Measurements from ENCODE around the gene CHKA. TPM values are rescaled to one million over a fixed set of nuclear protein-coding genes. Genes with fewer than 3 reads are reported as not detected.

Gene CHKA
- total RNA-seq, 2 experiments from 2014 or later: 6.1 to 6.6 TPM

GRCh38 chr11:68120273-68121066 lies 718 bp downstream of the CHKA start:
- ChIA-PET POLR2A (no interaction called here), CTCF (no interaction called here)
- no peaks in the 10 kb centered on the region for H3K27me3 Mint-ChIP-seq
- peaks cover 2% of the 10 kb centered on the region for H3K36me3 Mint-ChIP-seq
- DNase-seq: peak; percentile 56
- no peaks in the 10 kb centered on the region for H3K9me3 Mint-ChIP-seq
- H3K27ac Mint-ChIP-seq: no peak overlapping the region
- intact Hi-C loops (cut with micrococcal nuclease): loop anchor here (5.0 kb wide), 1 partner anchor 87 kb away; no protein-coding TSS in a partner anchor
- peaks cover 6% of the 10 kb centered on the region for H3K4me1 Mint-ChIP-seq (ENCODE audit: low read depth)
- peak overlapping the region; percentile 72 for H3K4me3 Mint-ChIP-seq

GRCh38 chr11:68118706-68119448 lies 2.3 kb downstream of the CHKA start:
- Mint-ChIP-seq H3K4me3 (peak overlapping the region; percentile 8), H3K36me3 (peaks cover 2% of the 10 kb centered on the region), H3K27ac (no peak overlapping the region), H3K9me3 (no peaks in the 10 kb centered on the region), H3K27me3 (no peaks in the 10 kb centered on the region), H3K4me1 (ENCODE audit: low read depth) (peaks cover 6% of the 10 kb centered on the region)
- DNase-seq: no peak
- intact Hi-C loops (cut with micrococcal nuclease): no loop called here
- ChIA-PET POLR2A (interaction anchor here (0.9 kb wide), 1 partner anchor 77 kb away, joined by 3 read pairs; no protein-coding TSS in a partner anchor), CTCF (no interaction called here)

GRCh38 chr11:68117853-68118470 lies 3.2 kb downstream of the CHKA start:
- peaks cover 2% of the 10 kb centered on the region for H3K36me3 Mint-ChIP-seq
- CTCF ChIA-PET: no interaction called here
- POLR2A ChIA-PET: no interaction called here
- no peaks in the 10 kb centered on the region for H3K9me3 Mint-ChIP-seq
- no peak for DNase-seq
- intact Hi-C loops (cut with micrococcal nuclease): no loop called here
- no peak overlapping the region for H3K27ac Mint-ChIP-seq
- H3K27me3 Mint-ChIP-seq: no peaks in the 10 kb centered on the region
- H3K4me3 Mint-ChIP-seq: no peak overlapping the region
- H3K4me1 Mint-ChIP-seq (ENCODE audit: low read depth): peaks cover 6% of the 10 kb centered on the region

- CTCF ChIA-PET: no interaction called here
- Mint-ChIP-seq H3K4me1 (ENCODE audit: low read depth) (peaks cover 4% of the 10 kb centered on the region), H3K27me3 (no peaks in the 10 kb centered on the region), H3K4me3 (no peak overlapping the region), H3K36me3 (peaks cover 2% of the 10 kb centered on the region), H3K9me3 (no peaks in the 10 kb centered on the region), H3K27ac (no peak overlapping the region)
- intact Hi-C loops (cut with micrococcal nuclease): no loop called here
- DNase-seq: no peak
- POLR2A ChIA-PET: no interaction called here
Measured at GRCh38 chr11:68116974-68117373, 4.2 kb downstream of the CHKA start.

- Mint-ChIP-seq H3K27me3 (no peaks in the 10 kb centered on the region), H3K36me3 (peaks cover 2% of the 10 kb centered on the region), H3K9me3 (no peaks in the 10 kb centered on the region), H3K4me1 (ENCODE audit: low read depth) (peaks cover 3% of the 10 kb centered on the region), H3K27ac (no peak overlapping the region), H3K4me3 (no peak overlapping the region)
- DNase-seq: no peak
- intact Hi-C loops (cut with micrococcal nuclease): no loop called here
- POLR2A ChIA-PET: no interaction called here
- CTCF ChIA-PET: no interaction called here
Measured at GRCh38 chr11:68116126-68116525, 5.1 kb downstream of the CHKA start.

GRCh38 chr11:68115285-68115684 lies 5.9 kb downstream of the CHKA start:
- CTCF ChIA-PET: no interaction called here
- intact Hi-C loops (cut with micrococcal nuclease): no loop called here
- POLR2A ChIA-PET: no interaction called here
- no peak for DNase-seq
- no peaks in the 10 kb centered on the region for H3K9me3 Mint-ChIP-seq
- no peak overlapping the region for H3K4me3 Mint-ChIP-seq
- H3K27ac Mint-ChIP-seq: no peak overlapping the region
- peaks cover 2% of the 10 kb centered on the region for H3K4me1 Mint-ChIP-seq (ENCODE audit: low read depth)
- H3K36me3 Mint-ChIP-seq: peaks cover 2% of the 10 kb centered on the region
- no peaks in the 10 kb centered on the region for H3K27me3 Mint-ChIP-seq

- ChIA-PET CTCF (no interaction called here), POLR2A (no interaction called here)
- Mint-ChIP-seq H3K4me3 (no peak overlapping the region), H3K36me3 (no peaks in the 10 kb centered on the region), H3K4me1 (ENCODE audit: low read depth) (no peaks in the 10 kb centered on the region), H3K27me3 (no peaks in the 10 kb centered on the region), H3K9me3 (no peaks in the 10 kb centered on the region), H3K27ac (no peak overlapping the region)
- DNase-seq: no peak
- intact Hi-C loops (cut with micrococcal nuclease): no loop called here
Measured at GRCh38 chr11:68113986-68114385, 7.2 kb downstream of the CHKA start.

GRCh38 chr11:68107689-68108088 lies 13.5 kb downstream of the CHKA start:
- Mint-ChIP-seq H3K27ac (no peak overlapping the region), H3K9me3 (no peaks in the 10 kb centered on the region), H3K4me3 (no peak overlapping the region), H3K27me3 (no peaks in the 10 kb centered on the region), H3K4me1 (ENCODE audit: low read depth) (no peaks in the 10 kb centered on the region), H3K36me3 (no peaks in the 10 kb centered on the region)
- ChIA-PET POLR2A (no interaction called here), CTCF (no interaction called here)
- intact Hi-C loops (cut with micrococcal nuclease): no loop called here
- no peak for DNase-seq

GRCh38 chr11:68106165-68106940 lies 14.8 kb downstream of the CHKA start:
- Mint-ChIP-seq H3K27ac (no peak overlapping the region), H3K4me1 (ENCODE audit: low read depth) (no peaks in the 10 kb centered on the region), H3K4me3 (no peak overlapping the region), H3K36me3 (no peaks in the 10 kb centered on the region), H3K9me3 (no peaks in the 10 kb centered on the region), H3K27me3 (no peaks in the 10 kb centered on the region)
- CTCF ChIA-PET: no interaction called here
- DNase-seq: no peak
- intact Hi-C loops (cut with micrococcal nuclease): no loop called here
- POLR2A ChIA-PET: no interaction called here

- CTCF ChIA-PET: no interaction called here
- Mint-ChIP-seq H3K4me3 (no peak overlapping the region), H3K36me3 (no peaks in the 10 kb centered on the region), H3K4me1 (ENCODE audit: low read depth) (peaks cover 12% of the 10 kb centered on the region), H3K27ac (no peak overlapping the region), H3K27me3 (no peaks in the 10 kb centered on the region), H3K9me3 (no peaks in the 10 kb centered on the region)
- POLR2A ChIA-PET: no interaction called here
- DNase-seq: peak; percentile 31
- intact Hi-C loops (cut with micrococcal nuclease): no loop called here
Measured at GRCh38 chr11:68099474-68100405, 21.4 kb downstream of the CHKA start.

- intact Hi-C loops (cut with micrococcal nuclease): no loop called here
- no peak for DNase-seq
- no peaks in the 10 kb centered on the region for H3K36me3 Mint-ChIP-seq
- no peaks in the 10 kb centered on the region for H3K27me3 Mint-ChIP-seq
- ChIA-PET POLR2A (no interaction called here), CTCF (no interaction called here)
- H3K4me3 Mint-ChIP-seq: no peak overlapping the region
- H3K9me3 Mint-ChIP-seq: no peaks in the 10 kb centered on the region
- peaks cover 12% of the 10 kb centered on the region for H3K4me1 Mint-ChIP-seq (ENCODE audit: low read depth)
- H3K27ac Mint-ChIP-seq: no peak overlapping the region
Measured at GRCh38 chr11:68099057-68099456, 22.1 kb downstream of the CHKA start.

Measured in activated CD4-positive, alpha-beta memory T cell treated with anti-CD3 and anti-CD28 coated beads for 36 hours (primary cell).